ENCODE data around the gene RFX4.

The RFX4 gene

DNA sequence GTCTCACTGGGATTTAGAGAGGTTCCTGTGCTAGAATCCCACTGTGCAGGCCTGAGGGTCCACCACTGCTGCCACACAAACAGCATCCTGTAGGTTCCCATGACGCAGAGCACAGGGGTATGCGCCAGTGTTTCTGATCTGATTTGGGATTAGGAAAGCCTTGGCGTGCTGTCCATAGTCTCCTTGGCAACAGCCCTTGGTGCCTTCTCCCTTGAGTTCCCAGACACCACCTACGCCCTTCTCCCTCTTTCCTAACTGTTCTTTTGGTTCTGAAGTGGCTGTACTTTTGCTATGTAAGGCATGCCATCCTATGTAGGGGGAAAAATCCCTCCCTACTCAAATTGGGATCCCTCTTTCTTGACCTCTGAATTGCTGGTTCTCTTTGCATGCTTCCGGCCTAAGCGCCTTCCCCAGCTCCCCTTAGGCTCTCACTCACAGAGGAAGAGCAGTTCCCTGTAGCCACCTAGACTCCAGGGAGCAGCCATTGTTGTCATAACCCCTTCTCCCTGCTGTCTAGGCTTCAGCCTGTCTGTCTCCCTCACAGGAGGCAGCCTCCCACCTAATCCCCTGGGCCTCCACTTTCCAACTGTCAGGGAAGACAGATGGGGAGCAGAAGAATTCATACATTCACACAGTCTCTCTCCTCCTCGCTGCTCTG lies 176.9 kb downstream of the RFX4 start:
- DNase-seq (ENCODE audit: low read depth in 2 of 3, low spot score in 1 of 3), result no peak

DNA sequence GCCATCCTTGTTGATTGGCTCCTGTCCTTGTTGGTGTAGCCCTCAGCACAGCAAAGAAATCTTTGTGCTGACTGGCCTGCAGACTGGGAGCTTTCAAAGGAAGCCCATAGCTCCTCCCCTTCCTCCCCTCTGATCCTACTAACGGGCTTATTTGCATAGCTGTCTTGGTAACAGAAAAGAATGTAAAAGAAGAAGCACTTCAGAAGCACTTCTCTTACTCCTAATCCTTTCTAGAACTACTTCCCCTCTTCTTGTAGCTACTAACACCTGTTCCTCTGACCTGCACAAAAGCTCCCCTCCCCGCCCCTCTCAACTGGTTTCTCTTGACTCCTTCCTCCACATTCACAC lies 177.4 kb downstream of the RFX4 start:
- no peak for DNase-seq (ENCODE audit: low read depth in 2 of 3, low spot score in 1 of 3)

DNA sequence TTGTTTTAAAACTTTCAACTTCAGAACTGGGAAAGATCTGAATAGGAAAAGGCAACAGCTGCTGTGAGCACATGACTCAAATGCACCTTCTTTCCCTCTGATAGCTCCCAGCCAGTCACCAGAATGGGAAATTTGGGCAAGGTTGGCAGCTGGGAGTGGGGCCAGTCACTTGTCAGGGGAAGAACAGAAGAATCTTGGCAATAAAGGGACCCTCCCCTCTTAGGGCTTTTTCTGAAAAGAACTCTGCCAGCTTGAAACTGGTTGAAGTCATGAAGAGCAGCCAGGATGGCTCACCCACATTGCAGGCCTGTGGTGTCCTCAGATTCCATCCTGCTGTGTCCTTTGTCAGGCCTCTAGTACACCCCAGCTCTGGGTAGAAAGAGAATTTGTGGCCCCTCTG lies 181.4 kb downstream of the RFX4 start:
- DNase-seq (ENCODE audit: low read depth in 2 of 3, low spot score in 1 of 3), result no peak

DNA sequence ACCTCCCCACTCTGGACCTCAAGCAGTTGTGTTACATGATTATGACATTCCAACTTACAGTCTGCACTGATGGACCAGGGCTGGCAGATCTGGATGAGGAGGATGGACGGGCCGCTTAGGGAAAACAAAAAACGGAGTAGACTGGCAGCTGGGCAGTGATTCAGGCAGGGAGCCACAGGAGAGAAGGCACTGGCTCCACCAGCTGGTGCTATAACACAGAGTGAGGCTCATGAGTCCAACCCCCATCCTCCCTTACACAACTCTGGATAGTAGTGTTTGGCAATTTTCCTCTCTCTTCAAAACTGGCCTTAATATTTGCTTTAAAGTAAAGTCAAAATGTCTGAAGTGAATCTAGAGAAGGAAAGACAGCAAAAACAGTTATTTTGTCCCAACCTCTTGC lies 181.9 kb downstream of the RFX4 start:
- DNase-seq (ENCODE audit: low read depth in 2 of 3, low spot score in 1 of 3), result no peak

DNA sequence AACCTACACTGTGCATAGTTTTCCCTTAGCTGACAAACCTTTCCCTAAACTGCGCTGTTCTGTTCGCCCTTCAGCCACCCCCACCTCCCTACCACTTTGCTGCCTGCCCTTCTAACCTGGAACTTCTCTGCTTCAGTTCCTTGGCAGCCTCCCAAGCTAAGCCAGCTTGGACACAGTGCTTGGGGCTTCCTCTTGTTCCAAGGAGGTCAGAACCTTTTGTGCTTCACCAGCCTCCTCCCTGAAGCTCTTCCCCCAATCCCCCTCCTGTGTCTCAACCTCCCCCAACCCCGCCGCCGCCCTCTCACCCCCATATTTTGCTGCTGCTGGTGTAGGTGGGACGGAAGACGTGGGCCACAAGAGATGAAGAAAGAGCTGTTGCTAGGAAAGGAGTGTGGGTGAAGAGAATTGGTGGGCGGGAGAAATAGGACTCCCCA lies 183.6 kb downstream of the RFX4 start:
- no peak for DNase-seq (ENCODE audit: low read depth in 2 of 3, low spot score in 1 of 3)

DNA sequence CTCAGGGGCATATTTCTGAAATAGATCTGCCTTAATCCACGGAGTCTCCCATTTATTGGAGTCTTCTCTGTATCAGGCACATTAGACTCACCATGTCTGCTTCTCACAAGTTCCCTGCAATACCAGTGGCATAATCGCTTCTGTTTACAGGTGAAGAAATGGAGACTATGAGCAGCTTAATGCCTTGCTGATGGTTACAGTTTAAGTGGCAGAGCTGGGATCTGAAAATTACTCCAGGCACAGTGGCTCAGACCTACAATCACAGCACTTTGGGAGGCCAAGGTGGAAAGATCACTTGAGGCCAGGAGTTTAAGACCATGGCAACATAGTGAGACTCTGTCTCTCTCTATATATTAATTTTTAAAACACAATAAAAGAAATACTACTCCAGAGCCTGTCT lies 184.4 kb downstream of the RFX4 start:
- no peak for DNase-seq (ENCODE audit: low read depth in 2 of 3, low spot score in 1 of 3)

DNA sequence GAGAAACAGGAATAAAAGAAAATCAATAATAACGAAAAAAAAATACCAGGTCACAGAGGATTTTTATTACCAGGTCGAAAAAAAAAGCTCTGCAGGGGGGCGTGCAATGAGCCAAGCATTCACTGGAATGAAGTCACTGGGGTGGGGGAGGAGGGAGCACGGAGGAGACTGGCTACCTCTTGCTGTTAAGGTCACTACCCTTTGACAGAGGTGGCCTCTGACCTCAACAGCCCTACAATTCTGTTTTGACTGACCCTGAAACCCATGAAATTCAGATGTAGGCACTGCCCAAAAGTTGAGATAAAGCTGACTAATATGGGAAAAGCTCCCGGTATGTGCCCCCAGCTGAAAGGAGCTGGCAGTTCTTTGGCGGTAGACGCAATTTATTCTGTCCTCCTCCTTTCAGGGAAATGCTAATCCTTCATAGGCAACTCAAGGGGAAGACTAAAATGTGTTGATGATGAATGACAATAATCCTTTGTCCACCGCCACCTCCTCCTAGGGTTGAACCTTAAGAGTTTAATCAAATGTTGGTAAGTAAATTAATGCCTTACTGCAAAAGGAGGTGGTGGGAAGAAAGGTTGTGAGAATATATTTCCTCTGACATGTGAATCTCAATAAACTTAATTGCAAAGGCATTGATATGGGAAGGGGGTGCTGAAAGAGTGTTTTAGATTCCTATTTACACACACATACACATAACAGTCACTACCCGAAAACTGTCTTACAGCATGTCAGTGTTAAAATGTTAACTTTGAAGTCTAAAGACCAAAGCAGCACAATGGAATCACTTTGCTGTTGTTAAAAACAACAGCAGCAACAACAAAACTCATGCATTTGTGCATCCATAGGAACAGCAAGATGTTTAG lies 185.4 kb downstream of the RFX4 start:
- no peak for DNase-seq (ENCODE audit: low read depth in 2 of 3, low spot score in 1 of 3)

DNA sequence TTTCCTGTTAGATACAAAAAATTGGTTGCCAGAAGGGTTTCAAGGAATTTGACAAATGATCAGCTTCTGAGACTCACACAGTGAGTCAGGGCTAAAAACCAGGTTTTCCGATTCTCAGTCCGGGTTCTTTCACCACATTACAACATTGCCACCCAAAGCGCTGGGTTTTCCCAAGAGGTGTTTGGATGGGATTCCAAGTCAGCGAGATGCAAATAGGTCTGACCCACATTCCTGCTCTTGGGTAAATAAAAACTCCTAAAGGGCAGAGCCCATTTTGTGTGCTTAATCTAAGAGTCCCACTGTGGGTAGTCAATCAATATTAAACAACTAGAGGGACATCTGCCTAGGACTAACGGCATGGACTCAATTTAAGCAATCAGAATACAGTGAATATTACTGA lies 186.3 kb downstream of the RFX4 start:
- no peak for DNase-seq (ENCODE audit: low read depth in 2 of 3, low spot score in 1 of 3)

DNA sequence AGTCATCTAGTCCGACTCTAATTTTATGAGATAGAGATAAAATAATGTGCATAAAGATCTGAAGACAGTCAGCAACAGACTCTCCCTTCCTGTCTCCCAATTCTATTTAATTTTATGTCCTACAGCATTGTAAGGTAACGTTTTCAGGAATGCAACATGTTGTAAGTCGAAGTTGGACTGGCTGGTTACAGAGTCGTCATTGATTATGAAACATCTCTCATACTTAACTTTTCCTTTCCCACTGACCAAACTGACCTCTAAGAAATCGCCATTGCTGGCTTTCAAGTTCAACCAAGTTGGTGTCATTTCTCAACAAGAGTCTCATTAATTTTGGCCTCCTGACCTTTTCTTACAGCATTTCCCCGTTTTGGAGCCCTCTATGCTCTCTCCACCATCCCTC lies 186.7 kb downstream of the RFX4 start:
- no peak for DNase-seq (ENCODE audit: low read depth in 2 of 3, low spot score in 1 of 3)

DNA sequence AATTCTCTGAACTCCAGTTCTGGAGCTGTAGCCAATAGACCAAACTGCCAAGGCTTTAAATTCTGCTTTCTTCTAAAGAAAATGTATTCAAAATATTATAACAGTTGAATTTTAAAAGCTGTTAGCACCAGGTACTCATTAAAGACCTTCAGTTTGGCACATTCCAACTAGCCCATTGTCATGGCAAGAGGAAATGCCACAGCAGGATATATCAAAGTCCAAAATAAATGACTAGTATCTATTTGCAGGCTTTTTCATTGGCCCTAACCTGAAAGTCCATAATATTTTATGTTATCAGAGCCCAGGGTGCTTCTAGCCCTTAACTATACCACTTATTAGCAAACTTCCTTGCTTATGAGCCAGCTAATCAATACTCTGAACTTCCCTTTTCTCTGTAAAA lies 188.6 kb downstream of the RFX4 start:
- no peak for DNase-seq (ENCODE audit: low read depth in 2 of 3, low spot score in 1 of 3)

DNA sequence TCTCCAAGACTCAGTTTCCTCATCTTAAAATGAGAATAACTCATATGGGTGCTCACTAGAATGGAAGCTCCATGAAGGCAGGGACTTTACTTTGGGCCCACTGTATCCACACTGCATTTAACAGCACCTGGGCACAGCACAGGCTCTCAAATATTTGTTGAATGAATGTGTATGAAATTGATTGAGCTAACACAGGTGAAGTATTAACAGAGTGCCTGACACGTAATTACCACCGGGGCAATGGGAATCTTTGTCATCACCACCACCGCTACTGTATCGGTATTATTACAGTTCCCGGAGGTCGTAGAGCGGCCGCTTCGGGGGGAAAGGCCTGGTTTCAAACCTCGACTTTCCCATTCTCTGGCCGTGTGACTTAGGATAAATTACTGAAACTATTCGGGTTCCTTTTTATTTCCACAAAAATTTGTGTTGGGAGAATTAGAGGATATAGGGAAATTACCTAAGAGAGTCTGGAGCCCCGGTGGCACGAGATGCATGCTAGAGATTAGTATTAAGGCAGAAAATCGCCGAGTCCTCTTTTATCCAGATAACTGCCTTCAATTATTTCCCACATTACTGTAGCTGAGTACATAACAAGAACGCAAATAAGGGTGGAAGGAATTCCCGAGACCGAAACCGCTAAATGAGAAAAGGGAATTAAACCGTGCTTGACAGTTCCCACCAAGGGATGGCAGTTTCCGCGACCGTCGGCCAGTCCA lies 190.6 kb downstream of the RFX4 start:
- no peak for DNase-seq (ENCODE audit: low read depth in 2 of 3, low spot score in 1 of 3)

DNA sequence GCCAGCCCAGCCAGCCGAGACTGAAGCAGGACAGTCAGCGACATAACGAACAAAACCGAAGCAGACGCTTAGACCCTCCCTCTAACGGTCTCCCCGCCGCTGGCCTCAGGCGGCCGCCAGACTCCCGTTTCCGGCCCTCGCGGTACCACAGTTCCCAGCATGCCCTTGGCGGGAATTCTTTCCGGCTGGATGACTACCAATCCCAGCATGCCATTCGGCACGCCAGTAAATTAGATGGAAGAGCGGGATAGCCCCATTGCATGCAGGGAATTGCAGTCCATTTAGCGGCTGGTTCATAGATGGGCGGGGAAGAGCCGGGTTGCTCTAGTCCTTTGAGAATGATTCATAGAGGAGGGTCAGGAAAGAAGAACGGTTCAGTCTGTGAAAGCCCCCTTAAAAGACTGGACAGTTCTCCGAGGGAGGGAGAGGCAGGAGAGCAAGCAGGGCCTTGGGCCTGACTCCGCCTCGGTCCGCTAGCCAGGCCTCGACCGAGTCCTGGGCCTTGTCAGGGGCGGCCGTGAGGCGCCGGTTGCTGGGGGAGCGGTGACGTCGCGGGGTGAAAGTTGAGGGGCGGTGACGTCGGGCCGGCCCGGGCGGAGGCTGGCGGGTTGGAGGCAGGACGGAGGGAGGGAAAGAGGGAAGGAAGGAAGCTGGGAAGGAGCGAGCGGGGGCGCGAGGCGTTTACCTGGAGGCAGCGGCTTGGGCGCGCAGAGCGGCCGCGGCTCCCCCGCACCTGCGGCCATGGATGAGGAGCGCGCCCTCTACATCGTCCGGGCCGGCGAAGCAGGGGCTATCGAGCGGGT lies 191.4 kb downstream of the RFX4 start, which contains the start of gene RIC8B:
Gene RIC8B (plus strand): TSS at position 678 of the 803 bp plus-strand sequence. CDS start 64 bp downstream, at position 742.
- peak; percentile 73 to 81 (median 79) for DNase-seq (ENCODE audit: low read depth in 2 of 3, low spot score in 1 of 3)

DNA sequence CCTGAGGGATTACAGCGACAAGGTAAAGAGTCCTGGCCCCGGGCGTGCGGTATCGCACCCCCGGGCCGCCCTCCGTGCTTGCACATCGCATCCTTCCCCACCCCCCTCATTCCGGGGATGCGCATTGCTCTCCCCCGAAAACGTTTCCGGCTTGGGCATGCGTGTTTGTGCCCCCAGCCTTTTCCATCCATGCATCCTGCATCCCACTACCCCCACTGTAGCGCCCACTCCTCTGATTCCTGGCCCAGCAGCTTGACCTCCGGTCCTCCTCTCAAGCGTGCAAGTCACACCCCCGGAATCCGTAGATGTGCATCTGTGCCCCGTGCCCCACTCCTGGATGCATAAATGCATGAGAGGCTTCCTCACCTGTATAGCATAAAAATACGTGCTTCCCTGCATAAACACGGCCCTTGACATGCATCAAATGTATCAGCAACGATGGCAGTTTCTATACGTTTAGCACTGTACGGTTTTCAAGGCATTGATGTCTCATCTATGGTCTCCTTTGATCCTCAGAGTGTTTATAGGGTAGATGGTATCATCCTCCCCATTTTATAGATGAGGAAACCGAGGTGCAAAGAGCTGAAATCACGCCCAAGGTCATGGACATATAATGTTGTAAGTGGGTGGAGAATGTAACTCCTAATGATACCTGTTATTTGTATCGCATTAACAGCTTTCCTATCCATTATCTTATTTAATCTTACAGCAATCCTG lies 192.2 kb downstream of the RFX4 start:
- DNase-seq (ENCODE audit: low read depth in 2 of 3, low spot score in 1 of 3), result no peak

DNA sequence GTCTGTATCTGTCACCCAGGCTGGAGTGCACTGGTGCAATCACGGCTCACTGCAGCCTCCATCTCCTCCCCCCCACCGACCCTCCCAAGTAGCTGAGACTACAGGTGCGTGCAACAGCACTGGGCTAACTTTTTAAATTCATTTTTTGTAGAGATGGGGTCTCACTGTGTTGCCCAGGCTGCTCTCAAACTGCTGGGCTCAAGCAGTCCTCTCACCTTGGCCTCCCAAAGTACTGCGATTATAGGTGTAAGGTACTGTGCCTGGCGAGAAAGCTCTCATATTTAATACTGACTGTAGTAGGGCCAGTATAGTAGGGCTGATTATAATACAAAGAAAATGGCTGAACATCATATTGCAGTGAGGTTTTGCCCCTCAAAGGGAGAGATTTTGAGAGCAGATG lies 194.1 kb downstream of the RFX4 start:
- no peak for DNase-seq (ENCODE audit: low read depth in 2 of 3, low spot score in 1 of 3)

DNA sequence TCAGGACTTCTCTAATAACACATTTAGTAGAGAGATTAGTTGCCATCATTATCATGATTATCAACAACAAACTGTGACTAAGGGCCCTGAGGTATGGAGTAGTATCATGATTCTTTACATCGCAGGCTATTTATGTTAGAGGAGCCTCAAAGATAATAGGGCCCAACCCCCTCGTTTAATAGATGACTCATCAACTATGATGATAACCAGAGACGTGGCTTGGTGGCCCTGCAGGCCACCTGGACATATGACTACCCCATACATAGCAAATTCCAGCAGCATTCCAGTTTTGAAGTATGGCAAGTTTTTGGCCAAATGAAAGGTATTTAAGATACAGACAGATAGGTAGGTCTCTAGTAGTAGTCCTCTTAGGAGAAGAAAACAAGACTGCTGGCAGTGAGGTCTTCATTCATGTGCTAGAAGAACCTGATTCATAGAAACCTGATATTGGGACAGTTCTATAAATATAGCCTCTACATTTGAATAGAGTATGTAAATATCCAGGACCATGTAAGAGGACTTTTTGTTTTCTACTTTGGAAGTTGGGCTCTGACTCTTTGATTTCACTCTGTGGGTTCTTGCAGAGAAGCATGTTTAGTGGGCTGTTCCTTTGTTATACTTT lies 197.3 kb downstream of the RFX4 start:
- DNase-seq (ENCODE audit: low read depth in 2 of 3, low spot score in 1 of 3), result no peak

DNA sequence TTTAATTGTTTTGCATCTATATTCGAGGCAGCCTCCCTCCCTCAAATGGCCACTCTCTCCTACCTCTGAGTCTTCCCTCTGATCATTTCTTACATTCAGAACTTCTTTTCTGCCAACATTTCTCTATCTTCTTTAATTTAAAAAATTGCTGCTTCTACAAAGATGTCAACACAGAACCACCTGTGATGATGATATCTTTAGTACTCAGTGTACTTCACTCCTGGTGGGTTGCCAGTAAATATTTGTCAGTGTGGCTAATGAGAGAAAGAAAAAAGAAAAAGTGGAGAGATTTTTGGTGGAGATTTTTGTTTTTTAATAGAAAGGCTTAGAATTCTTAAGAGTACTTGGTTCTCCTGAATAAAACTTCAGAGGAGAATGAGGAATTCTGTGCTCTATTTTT lies 199.8 kb downstream of the RFX4 start:
- no peak for DNase-seq (ENCODE audit: low read depth in 2 of 3, low spot score in 1 of 3)

DNA sequence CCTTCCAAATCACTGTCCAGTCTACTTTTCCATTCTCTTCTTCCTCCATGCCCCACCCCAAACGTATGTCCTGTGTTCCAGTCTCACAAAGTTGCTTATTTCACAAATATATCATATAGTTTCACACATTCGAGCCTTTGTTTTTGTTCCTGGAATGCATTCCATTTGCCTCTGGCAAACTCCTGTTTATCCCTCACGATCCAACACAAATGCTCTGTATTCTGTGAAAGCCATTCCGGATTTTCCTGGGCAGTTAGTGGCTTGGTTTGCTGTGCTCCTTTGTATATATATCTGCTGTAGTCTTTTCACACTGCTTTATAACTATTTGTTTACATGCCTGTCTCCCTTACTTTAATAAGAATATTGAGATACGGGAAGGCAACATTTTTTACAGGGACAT lies 200.7 kb downstream of the RFX4 start:
- no peak for DNase-seq (ENCODE audit: low read depth in 2 of 3, low spot score in 1 of 3)

DNA sequence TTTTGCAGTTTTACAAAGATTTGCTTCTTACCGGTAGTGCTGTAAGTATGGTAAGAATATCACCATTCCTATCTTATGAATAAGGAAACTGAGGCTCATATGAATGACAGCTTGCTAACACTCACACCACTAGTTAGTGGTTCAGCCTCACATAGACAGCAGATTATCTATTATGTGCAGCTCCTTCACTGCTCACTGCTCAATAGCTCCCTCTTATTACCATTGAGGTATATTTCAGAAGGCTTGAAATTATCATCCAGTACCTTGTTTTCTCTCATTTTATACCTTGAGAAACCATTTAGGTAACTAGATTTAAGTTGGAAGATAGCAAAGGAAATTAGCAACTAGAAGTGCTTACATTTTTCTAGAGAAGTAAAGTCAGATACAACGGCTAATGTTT lies 207.2 kb downstream of the RFX4 start:
- DNase-seq (ENCODE audit: low read depth in 2 of 3, low spot score in 1 of 3), result no peak

DNA sequence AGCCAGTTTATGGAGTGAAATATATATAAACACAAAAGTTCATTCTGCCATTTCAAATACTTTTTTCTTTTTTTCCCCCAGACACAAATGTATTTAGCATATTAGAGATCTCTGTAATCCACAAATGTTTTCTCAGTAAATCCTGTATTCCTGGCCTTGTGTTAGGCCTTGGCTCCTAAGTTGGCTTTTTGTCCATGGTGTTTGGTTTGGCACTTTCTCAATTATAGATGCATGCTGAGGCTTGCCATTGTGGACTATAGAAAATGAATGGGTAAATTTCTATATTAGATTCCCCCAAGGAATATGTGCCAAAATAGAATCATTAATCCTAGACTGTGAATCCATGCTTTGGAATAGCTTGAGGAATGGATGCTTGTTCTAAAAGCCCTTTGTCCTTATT lies 208.7 kb downstream of the RFX4 start:
- no peak for DNase-seq (ENCODE audit: low read depth in 2 of 3, low spot score in 1 of 3)

DNA sequence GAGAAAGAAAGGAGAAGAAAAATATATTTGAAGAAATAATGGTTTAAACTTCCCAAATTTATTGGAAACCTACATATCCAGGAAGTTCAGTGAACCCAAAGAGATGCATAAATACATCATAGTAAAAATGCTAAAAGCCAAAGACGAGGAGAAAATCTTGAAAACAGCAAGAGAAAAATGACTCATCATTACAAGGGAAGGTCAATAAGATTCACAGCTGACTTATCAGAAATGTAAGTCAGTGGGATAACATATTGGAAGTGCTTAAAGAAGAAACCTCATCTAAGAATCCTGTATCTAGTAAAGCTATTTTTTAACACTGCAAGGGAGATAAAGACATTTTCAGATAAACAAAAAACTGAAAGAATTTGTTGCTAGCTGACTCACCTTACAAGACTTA lies 211.6 kb downstream of the RFX4 start:
- no peak for DNase-seq (ENCODE audit: low read depth in 2 of 3, low spot score in 1 of 3)
